Occipital lobe (tissue), 2 donors: ENCODE results near the gene GAS1. TPM values are rescaled to one million over a fixed set of nuclear protein-coding genes. Genes with fewer than 3 reads are reported as not detected.
A peak's percentile ranks its signal among the peaks of the same experiment; 100 is the strongest.

ENCODE experiments used
- DNase-seq: peaks from one replicate; lab custom pipeline; 2025; lab: John Stamatoyannopoulos, UW
- total RNA-seq: library from RNA; depleted of rRNA; stranded (reverse); fragments of >200 nt; gene quantifications from one replicate; pipeline ENCODE4 v1.2.3, GENCODE V29; 2014

The GAS1 gene
- total RNA-seq, 1 donor from 2014 or later: 33.5 TPM

DNA sequence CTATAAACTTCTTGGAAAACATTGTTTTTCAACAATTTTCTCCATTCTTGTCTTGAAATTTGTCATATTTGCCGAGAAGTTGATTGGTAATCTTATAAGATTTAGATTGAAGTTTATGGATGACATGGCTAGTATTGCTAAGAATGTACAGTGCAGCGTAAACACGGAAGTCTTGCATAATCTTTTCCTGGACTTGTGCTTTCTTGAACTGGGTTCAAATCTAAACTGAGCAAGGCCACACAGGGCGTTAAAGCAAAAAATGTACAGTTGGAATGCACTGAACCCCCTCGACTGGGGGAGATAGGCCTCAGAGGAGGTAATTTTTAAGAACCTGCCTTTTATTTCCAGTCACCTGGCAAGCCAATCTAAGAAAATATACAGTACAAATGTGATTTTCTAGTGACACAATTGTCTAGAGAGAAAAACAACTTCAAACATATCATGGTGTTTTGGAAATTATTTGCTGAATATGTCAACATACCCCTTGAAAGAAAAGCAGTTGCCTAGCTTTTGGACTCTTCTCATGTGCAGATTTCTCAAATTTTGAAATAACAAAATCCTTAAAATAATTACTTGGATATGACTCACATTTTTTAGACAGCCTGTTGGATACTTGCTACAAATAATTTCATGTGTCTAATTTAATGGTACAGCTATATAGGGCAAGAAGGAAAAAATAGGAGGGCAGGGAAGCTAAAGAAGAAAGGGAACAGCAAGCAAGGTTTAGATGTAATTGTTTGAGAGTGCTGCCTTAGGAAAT is 18.5 kb upstream of the GAS1 start:
- no peak for DNase-seq

DNA sequence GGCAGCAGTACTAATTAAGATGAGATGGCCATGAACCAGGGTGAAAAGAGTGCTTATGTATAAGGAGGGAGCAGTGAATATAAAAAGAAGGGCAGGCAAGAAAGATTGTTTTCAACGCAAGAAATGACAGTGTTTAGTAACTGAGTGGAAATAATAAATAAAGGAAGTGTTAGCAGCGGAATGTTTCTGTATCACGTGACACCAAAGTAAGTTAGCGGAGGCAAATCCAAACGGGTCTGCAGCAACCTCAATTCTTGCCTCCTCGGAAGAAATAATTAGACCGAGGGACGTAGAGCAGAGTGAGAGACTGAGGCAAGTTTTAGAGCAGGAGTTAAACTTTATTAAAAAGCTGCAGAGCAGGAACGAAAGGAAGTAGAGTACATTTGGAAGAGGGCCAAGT is 15.4 kb upstream of the GAS1 start:
- DNase-seq: no peak

DNA sequence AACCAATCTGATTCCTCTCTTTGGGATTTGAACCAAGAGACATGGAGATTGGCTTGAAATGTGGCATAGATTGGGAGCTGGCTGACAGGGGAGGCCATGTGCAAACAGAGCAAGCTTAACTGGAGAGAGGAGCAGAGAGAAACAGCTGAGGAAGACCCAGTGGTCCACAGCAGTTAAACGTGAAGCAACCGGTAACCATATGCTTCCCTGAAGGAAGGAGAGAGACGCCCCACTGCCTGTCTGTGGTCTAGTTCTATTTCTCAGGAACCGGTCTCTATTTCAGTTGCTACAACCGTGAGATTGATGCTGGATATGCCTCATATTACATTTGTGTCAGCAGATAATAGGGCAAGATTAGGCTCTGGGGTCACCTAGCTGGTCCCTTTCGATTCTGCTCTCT is 13.6 kb upstream of the GAS1 start:
- DNase-seq: no peak

DNA sequence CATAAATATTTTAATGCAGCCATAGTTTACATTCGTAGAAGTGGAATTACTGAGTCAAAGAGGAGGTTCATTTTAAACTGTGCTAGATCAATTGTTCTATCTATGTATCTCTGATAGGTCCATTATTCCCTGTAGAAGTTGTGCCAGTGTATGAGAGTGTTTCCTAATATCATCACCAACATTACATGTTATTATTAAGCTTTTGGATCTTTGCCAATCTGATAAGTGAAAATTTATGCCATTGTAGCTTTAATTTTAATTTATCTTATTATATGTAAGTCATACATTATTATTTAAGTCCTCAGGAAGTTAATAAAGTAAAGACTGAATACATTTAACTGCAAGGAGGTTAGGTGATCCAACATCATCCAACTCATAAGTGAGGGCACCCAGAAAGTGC is 10.9 kb upstream of the GAS1 start:
- DNase-seq: no peak

GRCh38 chr9:86955561-86955960 is 8.3 kb upstream of the GAS1 start:
- DNase-seq: no peak

- DNase-seq: no peak
These were observed 7.7 kb upstream of the GAS1 start for GRCh38 chr9:86955042-86955441.

DNA sequence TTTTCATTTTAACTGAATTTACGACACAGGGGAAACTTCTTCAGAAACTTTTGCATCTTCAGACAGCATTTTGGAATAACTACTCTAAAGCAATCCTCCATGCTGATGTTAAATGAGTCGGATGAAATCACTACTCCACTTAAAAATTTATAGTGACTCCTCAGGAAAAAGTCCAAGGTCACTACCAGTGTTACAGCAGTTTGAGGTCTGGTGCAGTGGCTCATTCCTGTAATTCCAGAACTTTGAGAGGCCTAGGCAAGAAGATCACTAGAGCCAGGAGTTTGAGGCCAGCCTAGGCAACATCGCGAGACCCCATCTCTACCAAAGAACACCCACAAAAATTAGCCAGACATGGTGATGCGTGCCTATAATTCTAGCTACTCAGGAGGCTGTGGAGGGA is 5.9 kb upstream of the GAS1 start:
- DNase-seq: no peak

DNA sequence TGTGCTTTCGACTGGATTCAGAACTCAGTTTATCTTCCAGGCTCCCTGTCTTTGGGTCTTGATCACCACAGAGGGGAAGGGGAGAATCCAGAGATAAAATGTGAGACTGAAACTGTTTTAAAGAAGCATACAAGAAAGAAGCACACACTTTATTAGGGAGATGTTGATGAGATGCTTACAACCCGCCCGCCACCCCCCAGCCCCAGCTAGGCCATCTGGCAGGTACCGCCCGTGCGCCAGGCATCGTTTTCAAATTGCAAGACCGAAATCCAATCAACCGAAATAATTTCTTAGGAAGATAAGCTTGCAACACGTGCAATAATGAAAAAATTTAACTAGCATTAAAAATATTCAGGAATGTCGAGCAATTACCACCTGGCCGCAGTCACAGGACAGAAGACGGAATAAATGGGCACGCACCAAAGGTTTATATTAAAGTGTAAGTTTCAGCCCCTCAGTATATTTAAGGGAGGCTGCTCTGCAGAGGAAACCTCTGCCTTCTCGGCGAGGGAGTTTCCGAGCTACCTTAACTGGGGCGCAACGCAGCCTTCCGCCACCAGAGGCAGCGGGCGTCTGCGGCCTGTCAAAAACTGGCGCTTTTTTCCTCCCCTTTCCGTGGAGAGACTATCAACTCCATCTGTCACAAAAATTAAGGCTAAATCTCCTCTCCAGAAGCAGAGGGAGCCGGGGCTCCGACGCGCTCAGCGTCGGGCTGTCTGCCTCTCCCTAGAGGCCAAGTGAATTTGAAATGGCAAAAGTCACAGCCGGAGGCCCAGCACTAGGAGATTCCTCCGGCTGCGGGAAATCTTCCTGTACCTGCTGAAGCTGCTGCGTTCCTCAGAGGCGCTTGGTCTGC is 996 bp upstream of the GAS1 start:
- peak; percentile 77 for DNase-seq

DNA sequence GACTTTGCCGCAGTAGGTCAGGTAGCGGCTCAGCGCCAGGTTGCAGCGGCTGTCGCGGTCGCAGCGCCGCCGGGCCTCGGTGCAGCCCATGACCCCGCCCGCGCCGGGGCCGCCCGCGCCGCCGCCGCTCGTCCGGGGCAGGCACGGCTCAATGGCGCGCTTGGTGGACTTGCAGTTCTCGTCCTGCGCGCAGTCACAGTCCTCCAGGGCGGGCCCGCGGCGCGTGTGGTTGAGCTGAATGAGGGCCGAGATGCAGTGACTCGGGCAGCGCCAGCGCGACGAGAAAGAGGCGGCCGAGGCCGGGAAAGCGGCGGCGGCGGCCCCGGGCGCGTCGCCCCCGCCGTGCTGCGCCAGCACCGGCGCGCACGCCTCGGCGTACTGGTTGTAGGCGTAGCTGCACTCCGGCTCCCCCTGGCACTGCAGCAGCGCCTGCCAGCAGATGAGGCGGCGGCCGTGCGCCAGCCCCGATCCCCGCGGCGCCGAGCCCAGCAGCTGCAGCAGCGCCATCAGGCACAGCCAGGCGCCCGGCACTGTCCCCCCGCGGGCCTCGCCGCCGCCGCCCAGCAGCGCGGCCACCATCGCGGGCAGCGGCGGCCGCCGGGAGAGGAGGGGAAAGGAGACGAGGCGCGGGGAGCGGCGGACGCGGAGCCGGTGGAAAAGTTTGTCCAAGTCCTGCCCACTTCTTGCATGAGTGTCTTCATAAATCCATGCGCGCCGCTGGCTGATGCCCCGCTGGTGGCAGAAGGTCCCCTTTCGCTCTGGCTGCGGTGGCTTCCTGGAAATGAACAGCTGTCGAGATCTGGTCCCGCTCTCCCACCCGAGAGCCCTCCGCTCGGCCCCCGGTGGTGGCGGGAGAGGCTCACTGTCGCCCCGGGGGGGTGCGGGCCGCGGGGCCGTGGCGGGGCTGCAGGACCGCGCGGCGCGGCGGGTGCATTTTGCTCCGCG is 833 bp downstream of the GAS1 start:
- DNase-seq: peak; percentile 77

DNA sequence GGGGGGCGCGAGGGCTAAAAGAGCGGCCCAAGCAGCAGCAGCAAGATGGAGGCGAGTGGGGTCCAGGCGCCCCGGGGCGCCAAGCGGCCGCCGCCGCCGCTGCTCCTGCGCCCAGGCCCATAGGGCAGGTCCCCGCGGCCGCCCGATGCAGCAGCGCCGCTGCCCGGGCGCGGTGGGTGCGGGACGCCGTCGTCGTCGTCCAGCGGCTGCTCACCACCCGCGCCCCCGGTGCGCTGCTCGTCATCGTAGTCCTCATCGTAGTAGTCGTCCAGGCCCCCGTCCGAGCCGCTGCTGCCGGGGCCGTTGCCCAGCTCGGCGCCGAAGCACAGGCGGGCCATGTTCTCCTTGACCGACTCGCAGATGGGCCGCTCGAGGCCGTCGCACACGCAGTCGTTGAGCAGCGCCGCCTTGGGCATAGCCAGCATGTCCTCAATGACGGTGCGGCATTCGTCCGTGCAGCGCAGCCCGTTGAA is 1.5 kb downstream of the GAS1 start:
- DNase-seq: no peak

DNA sequence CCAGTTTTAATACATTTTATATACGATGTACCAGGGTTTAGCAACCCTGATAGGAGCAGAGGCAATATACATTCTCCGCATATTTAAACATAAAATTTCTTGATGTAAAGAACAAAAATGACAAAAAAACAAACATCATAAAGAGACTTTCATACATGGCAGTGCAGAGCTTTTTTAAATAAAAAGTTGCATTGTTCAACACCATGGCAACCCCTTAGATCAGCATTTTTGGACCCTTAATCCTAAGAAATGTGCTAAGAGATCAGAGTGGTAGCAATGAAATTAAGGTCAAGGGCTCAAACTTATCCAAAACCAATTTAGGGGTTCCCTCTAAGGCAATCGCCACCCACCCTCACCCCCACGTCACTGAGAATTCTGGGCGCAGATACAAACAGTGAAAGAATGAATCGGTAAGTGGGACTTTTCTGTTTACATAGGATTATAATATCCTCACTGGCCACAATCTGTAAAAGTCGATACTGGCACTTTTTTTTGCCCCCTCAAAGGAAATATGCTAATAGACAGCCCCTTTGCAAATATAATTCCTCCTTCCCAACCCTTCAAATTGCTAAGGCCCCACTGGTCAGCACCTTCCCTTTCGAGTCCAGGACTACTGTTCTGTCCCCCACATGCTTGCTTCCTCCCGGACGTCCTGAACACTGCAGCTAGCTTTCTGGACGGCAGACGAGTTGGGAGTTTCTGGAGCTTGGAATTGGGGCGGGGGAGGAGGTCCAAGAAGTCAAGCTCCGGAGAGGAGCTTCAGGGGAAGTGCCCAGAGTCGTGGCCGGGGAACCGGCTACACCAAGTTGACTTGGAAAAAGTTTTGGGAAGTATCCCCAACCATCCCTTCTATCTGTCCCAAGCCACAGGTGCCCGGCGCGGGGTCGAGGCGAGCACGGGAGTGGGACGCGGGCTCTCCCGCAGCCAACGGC is 2.2 kb downstream of the GAS1 start:
- DNase-seq: no peak

DNA sequence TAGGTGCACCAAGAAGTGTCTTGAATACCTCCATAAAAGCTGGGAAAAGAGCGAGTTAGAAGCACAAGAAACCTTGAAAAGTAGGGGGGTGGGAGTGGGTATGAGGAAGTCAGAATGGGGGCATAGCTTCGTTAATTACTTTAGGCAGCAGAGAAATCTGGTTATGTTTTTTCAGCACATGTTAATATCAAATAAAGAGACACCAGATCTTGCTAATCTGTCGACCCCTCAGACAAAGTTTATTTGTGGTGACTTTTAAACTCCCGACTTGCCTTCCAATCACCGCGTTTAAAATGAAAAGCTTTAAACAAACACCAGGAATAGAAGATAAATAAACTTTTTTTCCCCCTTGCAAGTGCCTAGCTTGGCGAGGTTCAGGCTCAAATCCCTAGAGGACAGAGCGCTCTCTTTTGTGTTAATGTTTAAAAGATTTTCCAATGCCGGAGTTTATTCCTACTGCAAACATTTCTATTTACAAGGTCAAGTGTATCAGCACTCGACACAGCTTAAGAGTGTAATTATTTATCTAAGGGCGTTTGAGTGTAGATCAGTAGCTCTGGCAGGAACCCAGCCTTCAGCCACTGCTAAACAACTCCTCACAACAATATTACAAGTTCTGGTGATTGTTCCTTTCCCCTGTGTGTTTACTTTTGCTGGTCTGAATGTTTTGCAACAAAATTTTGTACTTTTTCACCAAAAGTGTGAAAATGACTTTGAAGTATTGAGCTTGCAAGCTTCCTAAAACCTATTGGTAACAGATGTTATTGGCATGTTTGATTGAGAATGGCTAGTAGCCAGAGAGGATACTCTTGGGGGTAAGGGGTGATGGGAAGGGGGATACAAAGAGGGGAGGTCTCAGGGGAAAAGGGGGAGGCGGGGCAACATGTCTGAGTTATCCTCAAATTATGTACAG is 3.8 kb downstream of the GAS1 start:
- no peak for DNase-seq

- DNase-seq: no peak
These were observed 4.8 kb downstream of the GAS1 start for GRCh38 chr9:86942281-86943200.

GRCh38 chr9:86941197-86941596 is 6.1 kb downstream of the GAS1 start:
- no peak for DNase-seq

DNA sequence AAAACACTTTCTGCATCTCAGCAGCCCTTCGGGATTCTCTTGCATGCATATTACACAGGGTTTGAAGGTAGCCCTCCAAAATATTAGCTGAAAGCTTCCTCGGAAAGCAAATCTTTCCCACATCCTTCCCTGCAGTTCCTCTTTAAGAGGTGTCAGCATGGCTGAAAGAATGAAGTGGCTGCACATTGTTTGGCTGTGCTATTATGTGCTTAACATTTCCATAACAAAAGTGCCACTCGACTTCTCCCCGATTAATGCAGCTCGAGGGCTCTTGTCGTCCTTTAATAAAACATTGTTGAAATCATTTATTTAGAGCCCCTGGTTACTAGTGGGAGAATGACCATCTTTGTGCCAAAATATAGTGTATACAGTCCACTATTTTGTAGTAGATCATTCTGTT is 6.5 kb downstream of the GAS1 start:
- no peak for DNase-seq

GRCh38 chr9:86939891-86940290 is 7.4 kb downstream of the GAS1 start:
- DNase-seq: no peak

DNA sequence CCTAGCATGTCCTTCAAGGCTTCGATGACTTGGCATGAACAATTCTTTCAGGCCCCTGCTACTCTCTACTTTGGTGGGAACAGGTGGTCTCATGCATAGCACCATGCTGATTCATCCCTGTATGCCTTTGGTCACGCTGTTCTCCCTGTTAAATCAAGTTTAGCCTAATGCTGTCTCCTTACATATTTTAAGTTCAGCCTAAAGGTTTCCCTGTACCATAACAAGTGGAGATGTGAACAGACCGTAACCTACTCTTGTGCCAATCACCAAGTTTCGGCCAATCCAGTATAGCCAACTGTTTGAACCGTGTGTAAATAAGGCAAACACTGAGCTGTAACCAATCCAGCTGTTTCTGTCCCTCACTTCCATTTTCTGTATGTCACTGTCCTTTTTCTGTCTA is 8.0 kb downstream of the GAS1 start:
- DNase-seq: no peak

DNA sequence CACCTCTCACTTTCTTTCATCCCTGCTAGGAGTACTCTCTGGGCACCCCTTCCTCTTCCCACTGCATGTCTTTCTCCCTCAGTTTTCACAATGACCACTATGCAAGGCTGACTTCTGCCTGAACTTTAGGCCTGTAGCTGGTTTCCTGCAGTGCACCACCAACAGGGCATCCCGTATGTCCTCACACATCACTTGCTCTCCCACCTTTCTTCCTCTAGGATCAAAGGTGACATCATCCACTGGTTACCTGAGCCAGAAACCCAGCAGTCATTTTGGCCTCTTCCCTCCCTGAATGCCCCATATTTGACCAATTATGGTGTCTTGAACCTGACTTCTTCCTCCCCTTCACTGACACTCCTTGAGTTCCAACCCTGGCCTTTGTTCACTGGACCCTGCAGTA is 8.5 kb downstream of the GAS1 start:
- no peak for DNase-seq
